ENCODE data around the gene CD163L1. TPM values are rescaled to one million over a fixed set of nuclear protein-coding genes. Genes with fewer than 3 reads are reported as not detected.

Gene CD163L1
- total RNA-seq, 1 experiment from 2014 or later = 27.0 TPM

DNA sequence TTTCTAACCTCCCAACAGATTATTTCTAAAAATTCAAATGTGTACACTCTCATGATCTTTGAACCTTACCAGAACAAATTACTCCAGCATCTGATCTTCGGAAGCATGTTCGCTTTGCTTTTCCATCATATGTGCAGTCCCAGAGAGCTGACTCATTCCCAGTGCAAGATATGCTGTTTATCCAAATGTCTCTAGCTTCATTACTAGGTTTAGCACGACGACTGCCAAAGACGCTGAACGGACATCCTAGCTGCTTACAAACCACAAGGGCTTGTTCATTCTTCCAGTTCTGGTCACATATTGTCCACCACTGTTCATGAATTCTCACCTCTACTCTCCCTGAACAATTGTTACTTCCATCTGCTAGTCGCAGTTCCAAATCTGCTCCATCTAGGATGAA, 40.5 kb downstream of the CD163L1 start:
- CTCF ChIA-PET = no interaction called here

DNA sequence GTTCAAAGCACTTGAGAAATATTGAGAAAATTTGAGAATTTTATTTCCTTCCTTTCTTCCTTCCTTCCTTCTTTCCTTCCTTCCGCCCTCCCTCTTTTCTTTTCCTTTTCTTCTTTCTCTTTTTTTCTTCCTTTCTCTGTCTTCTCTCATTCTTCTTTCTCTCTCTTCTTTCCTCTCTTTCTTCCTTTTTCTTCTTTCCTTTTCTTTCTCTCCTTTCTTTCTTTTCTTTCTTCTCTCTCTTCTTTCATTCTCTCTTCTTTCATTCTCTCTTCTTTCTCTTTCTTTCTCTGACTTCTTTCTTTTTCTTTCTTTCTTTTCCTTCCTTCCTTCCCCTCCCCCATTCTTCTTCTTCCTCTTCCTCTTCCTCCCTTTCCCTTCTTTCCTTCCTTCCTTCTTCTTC, 44.9 kb downstream of the CD163L1 start:
- no peak overlapping the region for H3K4me2 ChIP-seq (ENCODE audit: low read length)
- DNase-seq (ENCODE audit: low read depth, low spot score) = no peak
- intact Hi-C loops (cut with micrococcal nuclease) = no loop called here
- TF ChIP-seq, protein P1, sequence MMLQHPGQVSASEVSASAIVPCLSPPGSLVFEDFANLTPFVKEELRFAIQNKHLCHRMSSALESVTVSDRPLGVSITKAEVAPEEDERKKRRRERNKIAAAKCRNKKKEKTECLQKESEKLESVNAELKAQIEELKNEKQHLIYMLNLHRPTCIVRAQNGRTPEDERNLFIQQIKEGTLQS (IDR thresholded peaks at IDR 0.05) = no peak
- TF ChIP-seq CEBPB (IDR thresholded peaks at IDR 0.05; ENCODE audit: low read depth) = no peak
- TF ChIP-seq EZH2phosphoT487 (IDR thresholded peaks at IDR 0.05; ENCODE audit: borderline replicate concordance) = no peak
- no peak for TF ChIP-seq RAD21 (IDR thresholded peaks at IDR 0.05; ENCODE audit: low read depth)
- TF ChIP-seq, protein P2, sequence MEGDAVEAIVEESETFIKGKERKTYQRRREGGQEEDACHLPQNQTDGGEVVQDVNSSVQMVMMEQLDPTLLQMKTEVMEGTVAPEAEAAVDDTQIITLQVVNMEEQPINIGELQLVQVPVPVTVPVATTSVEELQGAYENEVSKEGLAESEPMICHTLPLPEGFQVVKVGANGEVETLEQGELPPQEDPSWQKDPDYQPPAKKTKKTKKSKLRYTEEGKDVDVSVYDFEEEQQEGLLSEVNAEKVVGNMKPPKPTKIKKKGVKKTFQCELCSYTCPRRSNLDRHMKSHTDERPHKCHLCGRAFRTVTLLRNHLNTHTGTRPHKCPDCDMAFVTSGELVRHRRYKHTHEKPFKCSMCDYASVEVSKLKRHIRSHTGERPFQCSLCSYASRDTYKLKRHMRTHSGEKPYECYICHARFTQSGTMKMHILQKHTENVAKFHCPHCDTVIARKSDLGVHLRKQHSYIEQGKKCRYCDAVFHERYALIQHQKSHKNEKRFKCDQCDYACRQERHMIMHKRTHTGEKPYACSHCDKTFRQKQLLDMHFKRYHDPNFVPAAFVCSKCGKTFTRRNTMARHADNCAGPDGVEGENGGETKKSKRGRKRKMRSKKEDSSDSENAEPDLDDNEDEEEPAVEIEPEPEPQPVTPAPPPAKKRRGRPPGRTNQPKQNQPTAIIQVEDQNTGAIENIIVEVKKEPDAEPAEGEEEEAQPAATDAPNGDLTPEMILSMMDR (IDR thresholded peaks at IDR 0.05 in 2 of 3, conservative IDR thresholded peaks at IDR 0.05 in 1 of 3; ENCODE audit: borderline replicate concordance in 1 of 3, insufficient read depth in 1 of 3, low read depth in 2 of 3, low read length in 2 of 3) = no peak
- no peak for TF ChIP-seq JUND (IDR thresholded peaks at IDR 0.05)
- TF ChIP-seq SP1 (IDR thresholded peaks at IDR 0.05; ENCODE audit: low read depth) = no peak
- TF ChIP-seq CBX3 (IDR thresholded peaks at IDR 0.05; ENCODE audit: low read depth) = no peak
- TF ChIP-seq YY1 (IDR thresholded peaks at IDR 0.05; ENCODE audit: extremely low read depth, insufficient replicate concordance, low read depth, low read length) = no peak
- TF ChIP-seq EZH2 (IDR thresholded peaks at IDR 0.05) = no peak
- no peak for TF ChIP-seq SRF (IDR thresholded peaks at IDR 0.05; ENCODE audit: low read depth)

More for the DNA sequence above, 40.5 kb downstream of the CD163L1 start:
- no peak for ATAC-seq
- ChIA-PET POLR2A (no interaction called here), RAD21 (ENCODE audit: low non-redundant PET in 1 of 2, low total read pairs in 2 of 2, uncharacterized antibody in 2 of 2, unreplicated experiment in 2 of 2) (no interaction called here)
- Histone ChIP-seq H3K4me2 (ENCODE audit: low read length) (no peak overlapping the region), H3K4me3 (replicated peaks in 1 of 2; ENCODE audit: low read depth in 1 of 2, low read length in 2 of 2) (no peak overlapping the region), H3K27me3 (ENCODE audit: insufficient read depth, low read length) (no peaks in the 10 kb centered on the region), H3K36me3 (ENCODE audit: control insufficient read depth in 1 of 2, insufficient read depth in 2 of 2, low read length in 2 of 2) (no peaks in the 10 kb centered on the region), H3K9me2 (ENCODE audit: insufficient read depth) (no peaks in the 10 kb centered on the region), H4K20me1 (ENCODE audit: insufficient read depth) (no peaks in the 10 kb centered on the region), H3K27ac (ENCODE audit: low read depth, low read length) (no peak overlapping the region), H3K79me2 (ENCODE audit: insufficient read depth, low read length) (no peaks in the 10 kb centered on the region), H2AFZ (ENCODE audit: low read depth, low read length, poor library complexity, severe bottlenecking) (no peak overlapping the region), H3K9ac (ENCODE audit: low read length) (no peak overlapping the region), H3K4me1 (ENCODE audit: control insufficient read depth in 1 of 2, insufficient read depth in 2 of 2, low read length in 2 of 2) (no peaks in the 10 kb centered on the region), H3K9me3 (ENCODE audit: control insufficient read depth in 1 of 2, insufficient read depth in 1 of 2, low read depth in 1 of 2, low read length in 2 of 2) (no peaks in the 10 kb centered on the region)
- no peak for DNase-seq (ENCODE audit: low read depth, low spot score)
- BruUV-seq (replicated peaks) = no TSS peak
- intact Hi-C loops (cut with micrococcal nuclease) = no loop called here
- TF ChIP-seq JUND (IDR thresholded peaks at IDR 0.05) = no peak
- TF ChIP-seq, protein P3, sequence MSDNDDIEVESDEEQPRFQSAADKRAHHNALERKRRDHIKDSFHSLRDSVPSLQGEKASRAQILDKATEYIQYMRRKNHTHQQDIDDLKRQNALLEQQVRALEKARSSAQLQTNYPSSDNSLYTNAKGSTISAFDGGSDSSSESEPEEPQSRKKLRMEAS (IDR thresholded peaks at IDR 0.05) = no peak
- TF ChIP-seq FOSL1 (IDR thresholded peaks at IDR 0.05; ENCODE audit: low read depth) = no peak
- TF ChIP-seq EGR1 (IDR thresholded peaks at IDR 0.05; ENCODE audit: low read depth) = no peak
- no peak for TF ChIP-seq POLR2AphosphoS5 (IDR thresholded peaks at IDR 0.05; ENCODE audit: low read depth, low read length)
- no peak for TF ChIP-seq SIN3A (IDR thresholded peaks at IDR 0.05; ENCODE audit: low read depth)
- TF ChIP-seq, protein P4, sequence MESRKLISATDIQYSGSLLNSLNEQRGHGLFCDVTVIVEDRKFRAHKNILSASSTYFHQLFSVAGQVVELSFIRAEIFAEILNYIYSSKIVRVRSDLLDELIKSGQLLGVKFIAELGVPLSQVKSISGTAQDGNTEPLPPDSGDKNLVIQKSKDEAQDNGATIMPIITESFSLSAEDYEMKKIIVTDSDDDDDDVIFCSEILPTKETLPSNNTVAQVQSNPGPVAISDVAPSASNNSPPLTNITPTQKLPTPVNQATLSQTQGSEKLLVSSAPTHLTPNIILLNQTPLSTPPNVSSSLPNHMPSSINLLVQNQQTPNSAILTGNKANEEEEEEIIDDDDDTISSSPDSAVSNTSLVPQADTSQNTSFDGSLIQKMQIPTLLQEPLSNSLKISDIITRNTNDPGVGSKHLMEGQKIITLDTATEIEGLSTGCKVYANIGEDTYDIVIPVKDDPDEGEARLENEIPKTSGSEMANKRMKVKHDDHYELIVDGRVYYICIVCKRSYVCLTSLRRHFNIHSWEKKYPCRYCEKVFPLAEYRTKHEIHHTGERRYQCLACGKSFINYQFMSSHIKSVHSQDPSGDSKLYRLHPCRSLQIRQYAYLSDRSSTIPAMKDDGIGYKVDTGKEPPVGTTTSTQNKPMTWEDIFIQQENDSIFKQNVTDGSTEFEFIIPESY (IDR thresholded peaks at IDR 0.05; ENCODE audit: extremely low read depth, insufficient replicate concordance, low read length) = no peak
- no peak for TF ChIP-seq ZFX (IDR thresholded peaks at IDR 0.05)
- TF ChIP-seq TCF7L2 (IDR thresholded peaks at IDR 0.05; ENCODE audit: borderline replicate concordance, extremely low read depth, insufficient read depth, insufficient read length) = no peak
- no peak for TF ChIP-seq RAD21 (IDR thresholded peaks at IDR 0.05; ENCODE audit: low read depth)
- no peak for TF ChIP-seq POLR2A (IDR thresholded peaks at IDR 0.05; ENCODE audit: borderline replicate concordance, extremely low read depth, insufficient read depth, insufficient read length)

More for the DNA sequence above, 44.9 kb downstream of the CD163L1 start:
- no peaks in the 10 kb centered on the region for H3K27me3 ChIP-seq (ENCODE audit: insufficient read depth, low read length)
- H3K9ac ChIP-seq (ENCODE audit: low read length) = no peak overlapping the region
- H3K9me2 ChIP-seq (ENCODE audit: insufficient read depth) = no peaks in the 10 kb centered on the region
- H3K9me3 ChIP-seq (ENCODE audit: control insufficient read depth in 1 of 2, insufficient read depth in 1 of 2, low read depth in 1 of 2, low read length in 2 of 2) = no peaks in the 10 kb centered on the region
- H3K79me2 ChIP-seq (ENCODE audit: insufficient read depth, low read length) = no peaks in the 10 kb centered on the region
- no peak for ATAC-seq
- ChIA-PET CTCF (no interaction called here), POLR2A (no interaction called here), RAD21 (ENCODE audit: low non-redundant PET in 1 of 2, low total read pairs in 2 of 2, uncharacterized antibody in 2 of 2, unreplicated experiment in 2 of 2) (no interaction called here)
- BruUV-seq (replicated peaks) = no TSS peak
- no peaks in the 10 kb centered on the region for H3K36me3 ChIP-seq (ENCODE audit: control insufficient read depth in 1 of 2, insufficient read depth in 2 of 2, low read length in 2 of 2)
- H3K27ac ChIP-seq (ENCODE audit: low read depth, low read length) = no peak overlapping the region
- no peaks in the 10 kb centered on the region for H4K20me1 ChIP-seq (ENCODE audit: insufficient read depth)
- H3K4me3 ChIP-seq (replicated peaks in 1 of 2; ENCODE audit: low read depth in 1 of 2, low read length in 2 of 2) = no peak overlapping the region
- no peaks in the 10 kb centered on the region for H3K4me1 ChIP-seq (ENCODE audit: control insufficient read depth in 1 of 2, insufficient read depth in 2 of 2, low read length in 2 of 2)
- no peak overlapping the region for H2AFZ ChIP-seq (ENCODE audit: low read depth, low read length, poor library complexity, severe bottlenecking)

Data from HCT116 (cell line).